GM18867 (cell line): ENCODE results near the gene ETHE1.

Source experiments
- ATAC-seq: cut with Tn5 transposase; IDR thresholded peaks from one replicate; pipeline ENCODE4 v1.9.1; 2021; ENCODE audit warnings: mild to moderate bottlenecking, moderate library complexity; ENCODE audit not compliant: unreplicated experiment

Gene ETHE1

DNA sequence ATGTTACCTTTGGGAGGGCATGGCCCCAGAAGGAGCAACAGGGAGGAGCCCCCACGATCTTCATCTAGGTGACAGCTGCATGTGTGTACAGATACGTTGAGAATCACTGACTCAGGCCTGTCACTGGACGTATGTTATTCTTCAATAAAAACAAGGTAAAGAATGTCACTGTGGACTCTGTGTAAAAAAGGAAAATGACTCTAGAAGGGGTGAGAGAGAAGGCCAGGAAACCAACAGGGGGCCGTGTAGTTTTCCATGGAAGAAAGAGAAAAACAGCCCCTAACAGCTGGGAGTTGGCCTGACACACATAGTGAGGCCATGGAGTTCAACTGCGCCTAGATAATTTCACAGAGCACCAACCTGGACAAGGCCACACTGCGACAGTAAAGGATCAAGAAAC is 59.7 kb downstream of the ETHE1 start:
- no peak for ATAC-seq

DNA sequence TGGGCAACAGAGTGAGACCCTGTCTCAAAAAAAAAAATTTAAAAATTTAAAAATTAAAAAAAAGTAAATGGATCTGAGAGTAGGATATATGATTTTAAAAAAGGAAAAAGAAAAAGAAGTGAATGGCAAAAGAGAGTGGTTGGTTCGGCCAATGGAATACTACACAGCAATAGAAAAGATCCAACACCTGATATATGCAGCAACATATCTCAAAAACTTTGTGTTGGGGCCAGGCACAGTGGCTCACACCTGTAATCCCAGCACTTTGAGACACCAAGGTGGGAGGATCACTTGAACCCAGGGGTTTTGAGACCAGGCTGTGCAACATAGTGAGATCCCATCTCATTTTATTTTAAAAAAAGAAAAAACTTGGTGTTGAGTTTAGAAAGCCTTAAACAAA is 60.2 kb downstream of the ETHE1 start:
- ATAC-seq, result no peak

- no peak for ATAC-seq
Observed at GRCh38 chr19:43465468-43466120, 61.4 kb downstream of the ETHE1 start, which contains the start of gene LYPD3. TSS of gene LYPD3 (minus strand) at chr19:43465608. CDS start at chr19:43465571, 37 bp downstream.

DNA sequence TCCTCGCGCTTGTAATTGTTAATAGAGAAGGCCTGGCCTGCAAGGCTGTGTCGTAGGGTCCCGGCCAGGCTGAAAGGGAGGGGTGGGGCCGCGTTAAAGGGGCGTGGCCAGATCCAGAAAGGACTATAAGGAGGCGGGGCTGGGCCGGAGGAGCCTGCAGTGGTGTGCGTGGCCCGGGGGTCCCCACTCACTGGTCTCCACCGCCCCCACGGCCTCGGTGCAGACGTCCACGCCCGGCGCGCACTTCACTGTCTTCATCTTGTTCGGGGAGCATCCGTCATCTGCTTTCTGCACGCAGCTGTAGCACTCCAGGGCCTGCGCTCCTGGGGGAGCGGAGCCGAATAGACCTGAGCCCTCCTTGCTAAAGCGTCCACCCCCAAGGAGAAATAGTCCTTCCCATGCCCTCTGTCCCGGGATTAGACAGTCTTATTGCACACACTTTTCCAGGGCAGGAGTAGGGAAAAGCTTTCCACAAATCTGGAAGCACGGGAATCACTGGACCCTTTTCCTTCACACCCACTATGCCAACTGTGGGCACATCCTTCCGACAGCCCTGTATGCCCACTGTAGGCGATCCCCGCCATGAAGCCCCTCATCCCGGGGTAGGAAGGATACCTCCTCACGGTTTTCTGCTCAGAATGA is 62.7 kb downstream of the ETHE1 start:
- peak; percentile 39 for ATAC-seq

GRCh38 chr19:43463381-43464133 is 63.4 kb downstream of the ETHE1 start:
- ATAC-seq, result peak; percentile 82

GRCh38 chr19:43462785-43463380 is 64.1 kb downstream of the ETHE1 start:
- ATAC-seq, result no peak

GRCh38 chr19:43462383-43462782 is 64.6 kb downstream of the ETHE1 start:
- no peak for ATAC-seq

DNA sequence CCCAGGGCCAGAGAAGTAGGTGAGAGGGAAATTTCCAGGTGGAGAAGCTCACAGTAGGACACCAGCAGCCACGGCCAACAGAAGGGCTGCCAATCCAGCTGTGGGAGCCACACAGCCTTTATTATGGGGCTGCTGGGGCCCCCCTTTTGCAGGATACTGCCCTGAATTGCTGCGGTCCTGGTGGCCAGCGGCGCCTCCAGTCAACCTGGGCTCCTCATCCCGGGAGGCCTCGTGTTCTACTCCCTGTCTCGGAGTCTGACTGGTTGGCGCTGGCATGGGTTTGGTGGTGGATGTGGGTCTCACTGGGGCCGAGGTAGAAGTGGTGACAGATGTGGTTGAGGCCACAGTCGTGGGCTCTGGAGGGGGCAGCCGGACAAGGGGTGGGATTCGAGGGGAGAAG is 65.7 kb downstream of the ETHE1 start:
- no peak for ATAC-seq

DNA sequence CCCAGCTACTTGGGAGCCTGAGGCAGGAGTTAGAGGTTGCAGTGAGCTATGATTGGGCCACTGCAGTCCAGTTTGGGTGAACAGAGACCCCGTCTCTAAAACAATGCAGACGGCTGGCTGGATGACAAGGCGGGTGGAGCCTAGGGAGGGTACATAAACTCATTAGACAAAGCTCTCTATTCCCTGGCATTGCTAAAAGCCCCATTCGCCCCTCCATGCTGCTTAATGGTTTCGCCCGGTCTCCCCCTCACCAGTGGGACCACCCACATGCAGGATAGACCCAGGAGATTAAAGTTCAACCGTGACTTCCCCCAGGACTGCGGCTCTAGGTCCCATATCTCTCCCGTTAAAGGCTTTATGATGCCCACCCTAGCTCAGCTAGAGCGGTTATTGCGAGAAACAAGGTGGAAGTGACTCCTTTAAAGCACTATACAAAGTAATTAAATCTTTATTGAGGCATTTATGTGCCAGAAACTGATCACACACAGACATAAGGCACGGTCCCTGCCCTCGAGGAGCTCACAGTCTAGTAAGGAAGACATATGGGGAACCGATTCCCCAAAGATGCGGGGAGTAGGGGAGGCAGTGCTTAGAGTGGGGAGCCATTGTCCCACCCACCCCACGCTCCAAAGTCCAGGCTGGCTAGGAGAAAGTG is 66.5 kb downstream of the ETHE1 start:
- ATAC-seq, result no peak

GRCh38 chr19:43457809-43458208 is 69.2 kb downstream of the ETHE1 start:
- no peak for ATAC-seq
